HG02840 (cell line): ENCODE results near the gene HLA-G.
"Not testable (repeated sequence)": the region's sequence is repeated elsewhere in the genome, so short reads cannot be mapped to it uniquely, and the experiment has no call there.

Experiments used
- ATAC-seq: cut with Tn5 transposase; IDR thresholded peaks from one replicate; pipeline ENCODE4 v1.9.1; 2021; ENCODE audit warnings: mild to moderate bottlenecking, moderate library complexity, moderate number of reproducible peaks; ENCODE audit not compliant: unreplicated experiment, low FRiP score

Gene HLA-G

DNA sequence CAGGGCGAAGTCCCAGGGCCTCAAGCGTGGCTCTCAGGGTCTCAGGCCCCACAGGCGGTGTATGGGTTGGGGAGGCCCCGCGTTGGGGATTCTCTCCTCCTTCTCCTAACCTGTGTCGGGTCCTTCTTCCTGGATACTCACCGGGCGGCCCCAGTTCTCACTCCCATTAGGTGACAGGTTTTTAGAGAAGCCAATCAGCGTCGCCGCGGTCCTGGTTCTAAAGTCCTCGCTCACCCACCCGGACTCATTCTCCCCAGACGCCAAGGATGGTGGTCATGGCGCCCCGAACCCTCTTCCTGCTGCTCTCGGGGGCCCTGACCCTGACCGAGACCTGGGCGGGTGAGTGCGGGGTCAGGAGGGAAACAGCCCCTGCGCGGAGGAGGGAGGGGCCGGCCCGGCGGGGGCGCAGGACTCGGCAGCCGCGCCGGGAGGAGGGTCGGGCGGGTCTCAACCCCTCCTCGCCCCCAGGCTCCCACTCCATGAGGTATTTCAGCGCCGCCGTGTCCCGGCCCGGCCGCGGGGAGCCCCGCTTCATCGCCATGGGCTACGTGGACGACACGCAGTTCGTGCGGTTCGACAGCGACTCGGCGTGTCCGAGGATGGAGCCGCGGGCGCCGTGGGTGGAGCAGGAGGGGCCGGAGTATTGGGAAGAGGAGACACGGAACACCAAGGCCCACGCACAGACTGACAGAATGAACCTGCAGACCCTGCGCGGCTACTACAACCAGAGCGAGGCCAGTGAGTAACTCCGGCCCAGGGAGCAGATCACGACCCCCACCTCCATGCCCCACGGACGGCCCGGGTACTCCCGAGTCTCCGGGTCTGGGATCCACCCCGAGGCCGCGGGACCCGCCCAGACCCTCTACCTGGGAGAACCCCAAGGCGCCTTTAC, at the start of gene HLA-G:
TSS of gene HLA-G (plus strand) at position 247 of the 892 bp plus-strand sequence. CDS start at position 267, 20 bp downstream.
- no peak for ATAC-seq

DNA sequence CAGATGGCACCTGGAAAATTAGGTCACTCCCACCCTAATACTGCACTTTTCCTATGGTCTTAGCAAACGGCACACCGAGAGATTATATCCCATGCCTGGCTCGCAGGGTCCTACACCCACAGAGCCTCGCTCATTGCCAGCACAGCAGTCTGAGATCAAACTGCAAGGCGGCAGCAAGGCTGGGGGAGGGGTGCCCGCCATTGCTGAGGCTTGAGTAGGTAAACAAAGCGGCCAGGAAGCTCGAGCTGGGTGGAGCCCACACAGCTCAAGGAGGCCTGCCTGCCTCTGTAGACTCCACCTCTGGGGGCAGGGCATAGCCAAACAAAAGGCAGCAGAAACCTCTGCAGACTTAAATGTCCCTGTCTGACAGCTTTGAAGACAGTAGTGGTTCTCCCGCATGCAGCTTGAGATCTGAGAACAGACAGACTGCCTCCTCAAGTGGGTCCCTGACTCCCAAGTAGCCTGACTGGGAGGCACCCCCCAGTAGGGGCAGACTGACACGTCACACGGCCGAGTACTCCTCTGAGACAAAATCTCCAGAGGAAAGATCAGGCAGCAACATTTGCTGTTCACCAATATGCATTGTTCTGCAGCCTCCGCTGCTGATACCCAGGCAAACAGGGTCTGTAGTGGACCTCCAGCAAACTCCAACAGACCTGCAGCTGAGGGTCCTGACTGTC, 47.5 kb upstream of the HLA-G start:
- not testable (repeated sequence) for ATAC-seq

DNA sequence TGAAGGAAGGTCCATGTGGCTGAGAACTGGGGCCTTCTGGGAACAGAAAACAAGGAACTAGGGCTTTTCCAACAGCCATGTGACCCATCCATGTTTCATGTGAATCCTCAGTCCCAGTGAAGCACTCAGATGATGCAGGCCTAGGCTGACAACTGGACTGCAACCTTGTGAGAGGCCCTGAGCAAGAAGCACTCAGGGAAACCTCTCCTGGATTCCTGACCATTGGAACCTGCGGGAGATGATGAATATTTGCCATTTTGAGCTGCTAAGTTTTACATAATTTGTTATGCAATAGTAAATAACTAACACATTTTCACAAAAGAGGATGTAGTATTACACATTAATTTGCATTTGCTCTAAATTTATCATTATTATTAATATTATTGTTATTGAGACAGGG, 38.4 kb upstream of the HLA-G start:
- no peak for ATAC-seq

DNA sequence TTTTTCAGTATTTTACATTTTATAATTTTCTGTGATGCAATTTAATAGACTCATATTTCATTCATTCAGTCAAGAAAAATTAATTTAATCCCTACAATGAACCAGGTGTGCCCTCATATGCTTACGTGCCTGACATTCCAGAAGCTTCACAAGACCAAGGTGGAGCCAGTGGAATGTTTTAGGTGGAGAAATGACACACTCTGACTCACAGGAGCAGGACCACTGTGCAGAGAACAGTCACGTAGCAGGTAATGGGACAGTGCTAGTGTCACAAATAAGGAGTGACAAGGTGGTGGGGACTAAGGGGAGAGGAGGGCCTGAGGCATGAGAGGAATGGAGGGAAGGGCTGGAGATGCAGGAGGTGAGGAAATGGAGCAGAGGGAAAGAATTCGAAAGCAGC, 37.0 kb upstream of the HLA-G start:
- ATAC-seq = no peak

DNA sequence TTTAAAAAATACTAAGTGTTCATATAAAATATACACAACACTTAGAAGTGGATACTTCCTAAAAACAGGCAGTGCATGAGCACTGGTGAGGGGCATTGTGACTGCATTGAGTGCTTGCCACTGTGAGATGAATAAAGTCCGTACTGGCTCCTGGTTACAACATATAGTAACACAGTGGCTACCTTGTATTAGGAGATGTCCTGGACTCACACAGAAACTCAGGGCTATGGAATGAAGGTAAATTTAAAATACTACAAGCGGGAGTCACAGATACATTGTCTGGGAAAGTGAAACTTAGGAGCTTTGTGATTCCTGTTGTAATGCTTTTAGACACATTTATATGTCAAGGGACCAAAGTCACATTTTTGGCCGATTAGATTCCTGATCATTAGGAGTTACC, 36.5 kb upstream of the HLA-G start:
- ATAC-seq = no peak

DNA sequence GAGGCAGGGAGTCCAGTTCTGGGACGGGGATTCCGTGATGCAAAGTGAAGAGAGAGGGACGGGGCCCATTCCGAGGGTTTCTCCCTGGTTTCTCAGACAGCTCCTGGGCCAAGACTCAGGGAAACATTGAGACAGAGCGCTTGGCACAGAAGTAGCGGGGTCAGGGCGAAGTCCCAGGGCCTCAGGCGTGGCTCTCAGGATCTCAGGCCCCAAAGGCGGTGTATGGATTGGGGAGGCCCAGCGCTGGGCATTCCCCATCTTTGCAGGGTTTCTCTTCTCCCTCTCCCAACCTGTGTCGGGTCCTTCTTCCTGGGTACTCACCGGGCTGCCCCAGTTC, 35.9 kb upstream of the HLA-G start:
- no peak for ATAC-seq

DNA sequence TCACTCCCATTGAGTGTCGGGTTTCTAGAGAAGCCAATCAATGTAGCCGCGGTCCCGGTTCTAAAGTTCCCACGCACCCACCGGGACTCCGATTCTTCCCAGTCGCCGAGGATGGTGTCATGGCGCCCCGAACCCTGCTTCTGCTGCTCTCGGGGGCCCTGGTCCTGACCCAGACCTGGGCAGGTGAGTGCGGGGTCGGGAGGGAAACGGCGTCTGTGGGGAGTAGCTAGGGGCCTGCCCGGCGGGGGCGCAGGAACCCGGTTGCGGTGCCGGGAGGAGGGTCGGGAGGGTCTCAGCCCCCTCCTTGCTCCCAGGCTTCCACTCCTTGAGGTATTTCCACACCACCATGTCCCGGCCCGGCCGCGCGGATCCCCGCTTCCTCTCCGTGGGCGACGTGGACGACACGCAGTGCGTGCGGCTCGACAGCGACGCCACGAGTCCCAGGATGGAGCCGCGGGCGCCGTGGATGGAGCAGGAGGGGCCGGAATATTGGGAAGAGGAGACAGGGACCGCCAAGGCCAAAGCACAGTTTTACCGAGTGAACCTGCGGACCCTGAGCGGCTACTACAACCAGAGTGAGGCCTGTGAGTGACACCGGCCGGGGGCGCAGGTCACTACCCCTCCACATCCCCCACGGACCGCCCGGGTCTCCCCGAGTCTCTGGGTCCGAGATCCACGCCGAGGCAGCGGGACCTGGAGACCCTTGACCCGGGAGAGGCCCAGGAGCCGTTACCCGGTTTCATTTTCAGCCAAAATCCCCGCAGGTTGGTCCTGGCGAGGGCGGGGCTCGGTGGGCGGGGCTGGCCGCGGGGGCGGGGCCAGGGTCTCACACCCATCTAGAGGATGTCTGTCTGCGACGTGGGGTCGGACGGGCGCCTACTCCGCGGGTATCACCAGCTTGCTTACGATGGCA, 35.2 kb upstream of the HLA-G start:
- ATAC-seq = no peak

DNA sequence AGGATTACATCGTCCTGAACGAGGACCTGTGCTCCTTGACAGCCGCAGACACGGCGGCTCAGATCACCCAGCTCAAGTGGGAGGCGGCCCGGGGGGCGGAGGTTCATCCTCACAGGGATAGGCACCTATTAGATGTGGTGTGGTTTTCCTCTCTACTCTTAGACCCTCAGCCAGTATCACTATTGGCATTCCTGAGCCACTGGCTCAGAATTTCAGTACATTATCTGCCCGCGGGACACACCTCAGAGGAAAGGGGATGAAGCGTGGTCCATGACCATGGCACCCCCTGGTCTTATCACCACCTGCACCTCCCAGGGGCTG, 34.6 kb upstream of the HLA-G start:
- ATAC-seq = no peak

DNA sequence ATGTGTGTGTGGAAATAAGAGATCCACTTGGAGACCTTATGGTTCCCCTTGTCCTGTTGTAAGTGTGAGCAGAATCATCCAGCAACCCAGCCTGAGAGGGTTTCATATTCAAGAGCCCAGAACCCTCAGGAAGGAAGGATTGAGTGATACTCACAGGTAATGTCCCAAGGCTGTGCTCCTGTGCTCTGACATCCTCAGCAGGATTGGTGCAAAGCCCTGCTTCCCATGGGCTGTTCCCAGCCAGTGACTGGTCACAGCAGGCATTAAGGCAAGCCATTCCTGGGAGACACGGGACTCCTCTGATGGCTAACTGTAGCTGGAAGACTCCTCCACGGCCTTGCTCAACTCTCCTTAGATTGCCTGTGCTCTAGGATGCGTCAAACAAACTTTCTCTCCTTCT, 33.8 kb upstream of the HLA-G start:
- ATAC-seq = no peak

DNA sequence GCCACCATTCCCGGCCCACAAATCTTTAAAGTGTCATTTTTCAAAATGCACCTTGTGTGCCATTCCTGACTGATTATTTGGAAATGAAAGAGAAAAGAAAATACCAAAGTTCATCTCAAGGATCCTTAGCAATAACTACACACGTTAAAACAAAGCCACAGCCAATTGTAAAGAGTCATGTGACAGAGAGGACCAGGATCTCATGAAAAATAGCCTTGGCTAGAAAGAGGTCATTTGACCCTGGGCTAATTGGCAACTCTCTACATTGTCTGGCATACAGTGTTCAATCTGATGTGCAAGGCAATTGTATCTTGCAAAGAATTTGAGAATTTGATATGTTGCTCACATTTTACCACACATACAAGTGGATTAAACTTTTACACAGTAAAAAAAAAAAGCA, 31.6 kb upstream of the HLA-G start:
- no peak for ATAC-seq

DNA sequence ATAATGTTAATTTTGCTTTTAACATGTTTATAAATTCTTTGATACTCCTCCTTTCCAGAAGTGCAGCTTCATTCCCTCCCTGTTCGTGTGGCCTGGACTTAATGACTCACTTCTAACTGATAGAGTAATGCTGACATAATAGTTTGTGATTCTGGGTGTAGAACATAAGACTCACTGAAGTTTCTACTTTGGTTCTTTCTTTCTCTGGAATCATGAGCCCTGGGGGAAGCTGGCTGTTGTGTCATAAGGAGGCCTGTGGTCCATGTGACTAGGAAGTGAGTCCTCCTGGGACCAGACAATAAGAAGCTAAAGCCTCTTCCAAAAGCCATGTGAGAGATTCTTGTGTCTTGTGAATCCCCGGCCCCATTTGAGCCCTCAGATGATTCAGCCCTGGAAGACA, 30.5 kb upstream of the HLA-G start:
- ATAC-seq = no peak

DNA sequence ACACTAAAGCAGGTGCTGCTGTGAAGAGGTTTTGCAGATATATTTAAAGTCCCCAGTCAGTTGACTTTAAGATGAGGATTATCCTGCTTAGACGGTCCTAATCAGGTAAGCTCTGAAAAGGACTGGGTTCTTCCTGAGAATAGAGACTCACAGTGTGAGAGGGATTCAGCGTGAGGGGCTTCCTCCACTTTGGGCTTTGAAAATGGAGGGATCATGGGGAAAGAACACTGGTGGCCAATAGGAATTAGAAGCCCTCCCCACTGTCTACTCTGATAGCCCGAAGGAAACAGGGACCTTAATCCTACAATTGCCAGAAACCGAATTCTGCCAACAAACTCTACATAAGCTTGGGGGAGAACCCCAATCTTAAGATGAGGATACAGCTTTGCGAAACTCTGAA, 29.7 kb upstream of the HLA-G start:
- ATAC-seq = no peak

DNA sequence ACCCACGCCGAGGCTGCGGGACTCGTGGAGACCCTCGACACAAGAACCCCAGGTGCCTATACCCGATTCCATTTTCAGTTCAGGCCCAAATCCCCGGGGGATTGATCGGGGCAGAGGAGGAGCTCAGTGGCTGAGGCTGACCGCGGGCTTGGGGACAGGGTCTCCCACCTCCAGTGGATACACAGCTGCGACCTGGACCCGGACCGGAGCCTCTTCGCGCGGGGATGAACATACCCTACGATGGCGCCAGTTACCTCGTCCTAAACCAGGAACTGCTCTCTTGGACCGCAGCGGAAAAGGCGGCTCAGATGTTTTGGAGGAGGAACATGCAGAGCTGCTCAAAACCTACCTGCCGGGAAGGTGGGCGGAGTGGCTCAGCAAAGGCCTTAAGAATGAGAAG, 27.4 kb upstream of the HLA-G start:
- ATAC-seq = no peak

DNA sequence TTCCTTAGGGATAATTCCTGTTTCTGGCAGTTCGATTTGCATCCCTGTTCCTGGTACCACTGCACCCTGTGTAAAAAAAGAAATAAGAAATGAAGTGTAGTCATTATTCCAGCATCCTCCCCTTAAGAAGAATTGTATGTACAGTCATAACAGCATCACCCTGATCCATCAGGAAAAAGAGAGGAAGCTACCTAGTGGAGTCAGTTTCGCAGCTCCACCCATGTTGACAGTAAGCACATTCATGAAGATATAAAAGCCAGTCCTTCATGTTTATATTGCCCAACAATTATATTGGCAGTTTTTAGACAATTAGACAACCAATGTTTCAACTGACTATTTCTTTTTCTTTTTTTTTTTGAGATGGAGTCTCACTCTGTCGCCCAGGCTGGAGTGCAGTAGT, 21.2 kb upstream of the HLA-G start:
- ATAC-seq = no peak

DNA sequence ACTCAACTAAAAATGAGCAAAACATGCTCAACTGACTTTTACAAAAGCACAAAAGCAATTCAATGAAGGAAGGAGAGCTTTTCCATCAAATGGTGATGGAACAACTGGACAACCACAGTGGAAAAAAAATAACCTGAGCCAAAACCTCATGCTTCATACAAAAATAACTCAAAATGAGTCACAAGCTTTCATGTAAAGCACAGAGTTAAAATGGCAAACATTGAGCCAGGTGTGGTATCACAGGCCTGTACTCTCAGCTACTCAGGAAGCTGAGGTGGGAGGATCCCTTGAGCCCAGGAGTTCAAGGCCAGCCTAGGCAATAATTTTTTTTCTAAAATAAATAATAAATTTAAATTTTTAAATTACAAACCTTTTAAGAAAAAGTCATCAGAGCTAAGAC, 18.4 kb upstream of the HLA-G start:
- ATAC-seq = no peak

DNA sequence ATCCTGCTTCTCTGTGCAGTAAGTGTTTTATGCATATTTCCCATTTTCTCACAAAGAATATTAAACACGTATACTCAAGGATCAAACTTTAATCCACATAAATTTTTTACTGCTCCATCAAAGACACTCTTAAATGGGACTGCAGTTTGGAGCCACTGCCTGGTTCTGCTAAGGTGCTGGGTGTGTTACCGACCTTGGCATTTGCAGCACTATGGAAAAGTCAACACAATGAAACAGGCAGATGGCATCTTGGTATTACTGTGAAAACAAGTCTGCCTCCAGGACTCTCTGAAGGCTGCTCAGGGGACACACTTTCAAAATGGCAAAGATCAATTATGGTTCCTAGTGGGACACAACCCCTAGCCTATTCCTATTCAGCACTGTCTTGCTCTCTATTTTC, 17.3 kb upstream of the HLA-G start:
- no peak for ATAC-seq

DNA sequence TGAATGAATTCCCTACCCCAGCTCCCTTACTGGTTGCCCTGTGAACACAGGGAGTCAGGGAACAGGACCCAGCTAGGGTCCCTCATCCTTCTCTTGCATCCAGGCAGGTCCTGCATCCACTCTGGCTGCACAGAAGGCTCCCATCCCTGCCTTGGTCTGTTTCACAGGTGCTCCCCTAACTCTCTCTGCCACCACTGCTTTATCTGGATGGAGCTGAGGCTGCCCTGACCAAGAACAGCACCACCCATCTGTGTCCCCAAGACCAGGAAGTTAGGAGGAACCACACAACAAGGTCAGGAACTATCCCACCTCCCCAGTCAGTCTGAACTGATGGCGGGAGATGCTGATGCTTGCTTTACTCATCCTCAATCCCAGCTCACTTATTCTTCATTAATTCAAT, 16.2 kb upstream of the HLA-G start:
- no peak for ATAC-seq

DNA sequence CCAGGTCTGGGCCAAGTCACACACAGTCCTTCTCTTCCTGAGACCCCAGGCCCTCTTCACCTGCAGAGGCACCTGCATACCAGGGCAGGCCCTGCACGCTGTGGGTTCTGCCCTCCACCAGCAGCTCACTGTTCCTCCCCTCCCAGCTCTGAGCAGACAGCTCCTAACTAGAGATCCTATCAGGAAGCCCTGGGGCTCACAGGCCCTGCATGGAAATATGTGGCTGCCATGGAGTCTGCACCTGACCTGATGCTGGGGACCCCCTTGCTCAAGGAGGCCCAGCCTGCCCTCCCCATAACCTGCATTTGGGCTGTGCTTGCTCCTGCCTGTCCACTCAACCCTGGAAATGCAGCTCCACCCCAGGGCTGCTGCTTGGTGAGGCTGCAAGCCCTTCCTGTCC, 14.6 kb upstream of the HLA-G start:
- no peak for ATAC-seq

DNA sequence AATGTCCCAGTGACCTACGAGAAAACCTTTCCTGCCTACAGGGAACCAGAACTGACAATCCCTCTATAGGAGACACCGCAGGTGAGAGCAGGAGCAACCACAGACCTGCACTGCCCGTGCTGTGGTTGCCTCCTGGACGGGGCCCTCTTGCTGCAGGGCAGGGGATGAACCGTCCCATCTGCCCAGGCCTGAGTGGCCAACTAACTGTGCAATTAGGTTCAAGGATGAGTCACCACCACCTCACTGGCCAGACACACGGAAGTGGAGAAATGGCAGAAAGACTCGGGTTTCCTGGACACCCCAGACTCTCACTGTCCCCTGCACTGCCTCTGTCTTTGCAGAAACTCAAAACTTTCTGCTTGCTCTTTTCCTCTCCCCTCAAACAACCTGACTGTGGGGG, 13.8 kb upstream of the HLA-G start:
- no peak for ATAC-seq

DNA sequence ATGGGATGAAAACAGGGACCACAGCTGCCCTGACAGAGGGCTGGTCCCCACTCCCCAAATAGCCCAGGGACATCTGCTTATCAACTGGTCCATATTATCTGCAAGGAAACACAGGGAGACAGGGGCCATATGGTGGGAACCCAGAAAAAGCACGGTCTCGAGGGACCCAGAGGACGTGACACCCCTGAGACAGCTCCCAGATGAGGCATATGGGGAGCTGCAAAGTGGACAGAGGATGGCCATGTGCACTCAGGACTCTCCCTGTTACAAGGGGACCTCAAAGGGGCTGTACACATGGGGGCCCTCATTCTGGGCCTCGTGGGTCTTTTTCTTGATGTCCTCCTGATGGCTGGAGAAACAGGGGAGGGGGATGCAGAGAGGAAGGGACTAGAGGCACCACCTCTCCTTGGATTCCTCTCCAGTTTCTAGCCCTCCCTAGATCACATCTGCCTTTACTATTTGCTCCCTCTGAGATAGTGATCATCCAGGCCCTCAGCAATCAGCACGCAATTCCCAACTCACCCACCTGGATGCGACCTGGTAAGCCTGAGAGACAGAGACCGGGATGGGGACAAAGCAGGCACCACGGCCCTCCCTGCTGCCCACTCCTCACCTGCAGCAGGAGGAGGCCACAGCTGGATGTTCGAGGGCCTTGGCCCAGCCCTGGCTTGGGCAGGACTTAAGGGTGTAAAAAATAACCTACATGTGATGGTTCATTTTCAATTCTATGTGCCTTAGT, 13.1 kb upstream of the HLA-G start:
- no peak for ATAC-seq
